Measurements from ENCODE around the gene DGCR2. TPM values are rescaled to one million over a fixed set of nuclear protein-coding genes. Genes with fewer than 3 reads are reported as not detected.

The DGCR2 gene
- total and polyA plus RNA-seq, 2 experiments from 2014 or later = 18.5 to 83.0 TPM

GRCh38 chr22:19036523-19037273 lies 85.5 kb downstream of the DGCR2 start:
- H3K4me2 ChIP-seq = no peak overlapping the region
- DNase-seq (ENCODE audit: low spot score) (peak; percentile 55), ATAC-seq (peak; percentile 20)
- TF ChIP-seq NANOG (IDR thresholded peaks at IDR 0.05; ENCODE audit: borderline replicate concordance) = no peak
- peak; percentile 18 to 46; a peak in 2 of 4 replicates for TF ChIP-seq CTCF (conservative IDR thresholded peaks at IDR 0.05; ENCODE audit: low read depth in 2 of 2)
- no peak overlapping the region for H2AFZ ChIP-seq
- H3K4me1 Mint-ChIP-seq = peaks cover 3% of the 10 kb centered on the region; the same call in 2 of the 3 replicates
- no peaks in the 10 kb centered on the region for H3K9me2 ChIP-seq (ENCODE audit: insufficient read depth)
- no peaks in the 10 kb centered on the region for H3K27me3 ChIP-seq (ENCODE audit: insufficient read depth)
- H3K27ac Mint-ChIP-seq = no peak overlapping the region
- H3K36me3 Mint-ChIP-seq (ENCODE audit: low read depth) = peaks cover 12% of the 10 kb centered on the region
- peaks cover 18% of the 10 kb centered on the region for H3K27me3 Mint-ChIP-seq (ENCODE audit: insufficient read depth, low read depth, poor library complexity)
- no peak overlapping the region for H3K27ac ChIP-seq (ENCODE audit: low read depth)
- H3K9me3 Mint-ChIP-seq = no peaks in the 10 kb centered on the region
- no peak overlapping the region for H3K4me3 ChIP-seq
- H3K36me3 ChIP-seq (ENCODE audit: insufficient read depth) = no peaks in the 10 kb centered on the region
- no peak overlapping the region; the same call in 2 of the 3 replicates for H3K4me3 Mint-ChIP-seq
- H3F3A ChIP-seq (replicated peaks; ENCODE audit: low read depth) = no peaks in the 10 kb centered on the region
- no peaks in the 10 kb centered on the region; the same call in 1 of the 2 replicates for H3K4me1 ChIP-seq (ENCODE audit: insufficient read depth)
- H4K20me1 ChIP-seq (replicated peaks; ENCODE audit: insufficient read depth) = no peaks in the 10 kb centered on the region; the same call in 1 of the 2 replicates
- no peaks in the 10 kb centered on the region for H3K79me2 ChIP-seq (replicated peaks; ENCODE audit: insufficient read depth)

- ATAC-seq (no peak), DNase-seq (ENCODE audit: low spot score) (no peak)
- Mint-ChIP-seq H3K36me3 (ENCODE audit: low read depth) (peaks cover 10% of the 10 kb centered on the region; the same call in 2 of the 3 replicates), H3K4me1 (peaks cover 3% of the 10 kb centered on the region; the same call in 2 of the 3 replicates), H3K4me3 (peak overlapping the region; percentile 34; the same call in 1 of the 3 replicates), H3K9me3 (no peaks in the 10 kb centered on the region), H3K27ac (no peak overlapping the region), H3K27me3 (ENCODE audit: insufficient read depth, low read depth, poor library complexity) (peaks cover 23% of the 10 kb centered on the region)
- H3K4me3 ChIP-seq = no peak overlapping the region
- no peak overlapping the region for H3K4me2 ChIP-seq
- H3K9me2 ChIP-seq (ENCODE audit: insufficient read depth) = no peaks in the 10 kb centered on the region
- no peaks in the 10 kb centered on the region for H3K79me2 ChIP-seq (replicated peaks; ENCODE audit: insufficient read depth)
- no peaks in the 10 kb centered on the region; the same call in 1 of the 2 replicates for H4K20me1 ChIP-seq (replicated peaks; ENCODE audit: insufficient read depth)
- peaks cover 3% of the 10 kb centered on the region; the same call in 1 of the 2 replicates for H3K27me3 ChIP-seq (ENCODE audit: insufficient read depth)
- H3F3A ChIP-seq (replicated peaks; ENCODE audit: low read depth) = no peaks in the 10 kb centered on the region
- no peaks in the 10 kb centered on the region; the same call in 1 of the 2 replicates for H3K4me1 ChIP-seq (ENCODE audit: insufficient read depth)
- no peak overlapping the region for H2AFZ ChIP-seq
- no peak overlapping the region for H3K27ac ChIP-seq (ENCODE audit: low read depth)
- no peaks in the 10 kb centered on the region for H3K36me3 ChIP-seq (ENCODE audit: insufficient read depth)
- TF ChIP-seq CREB1 (CRISPR knock-in tag; IDR thresholded peaks at IDR 0.05; ENCODE audit: low read depth) = no peak
- no peak for TF ChIP-seq ZNF462 (CRISPR knock-in tag; IDR thresholded peaks at IDR 0.05)
- TF ChIP-seq ETS1 (IDR thresholded peaks at IDR 0.05) = no peak
- no peak for TF ChIP-seq ZNF331 (CRISPR knock-in tag; IDR thresholded peaks at IDR 0.05; ENCODE audit: low read depth)
- no peak for TF ChIP-seq STAT1 (IDR thresholded peaks at IDR 0.05; ENCODE audit: unreplicated experiment)
- no peak for TF ChIP-seq CTCF (conservative IDR thresholded peaks at IDR 0.05; ENCODE audit: low read depth in 2 of 2)
Observed at GRCh38 chr22:19036229-19036522, 86.0 kb downstream of the DGCR2 start.

All from GM23338 (cell line).